H1 (cell line): ENCODE results near the gene G2E3.

Source experiments
- CBX8 ChIP-seq: fragments of 300-800, 300-1000 bp; sonication (generic); IDR thresholded peaks from 2 replicates; pipeline ENCODE4 v1.7.1; 2016; ENCODE audit warnings: low read depth, low read length, borderline replicate concordance
- JUN ChIP-seq: IDR thresholded peaks from 2 replicates; pipeline ENCODE4 v1.6.1; 2011; ENCODE audit warnings: low read depth, mild to moderate bottlenecking, improper control_type of control experiment, low read length
- RFX5 ChIP-seq: IDR thresholded peaks from 2 replicates; pipeline ENCODE4 v1.6.1; 2011; ENCODE audit warnings: low read depth, low read length, improper control_type of control experiment, borderline replicate concordance
- TF ChIP-seq, protein P1 (sequence below): IDR thresholded peaks from 2 replicates; pipeline ENCODE4 v1.6.1; 2012; ENCODE audit warnings: low read length, inconsistent platforms

DNA sequence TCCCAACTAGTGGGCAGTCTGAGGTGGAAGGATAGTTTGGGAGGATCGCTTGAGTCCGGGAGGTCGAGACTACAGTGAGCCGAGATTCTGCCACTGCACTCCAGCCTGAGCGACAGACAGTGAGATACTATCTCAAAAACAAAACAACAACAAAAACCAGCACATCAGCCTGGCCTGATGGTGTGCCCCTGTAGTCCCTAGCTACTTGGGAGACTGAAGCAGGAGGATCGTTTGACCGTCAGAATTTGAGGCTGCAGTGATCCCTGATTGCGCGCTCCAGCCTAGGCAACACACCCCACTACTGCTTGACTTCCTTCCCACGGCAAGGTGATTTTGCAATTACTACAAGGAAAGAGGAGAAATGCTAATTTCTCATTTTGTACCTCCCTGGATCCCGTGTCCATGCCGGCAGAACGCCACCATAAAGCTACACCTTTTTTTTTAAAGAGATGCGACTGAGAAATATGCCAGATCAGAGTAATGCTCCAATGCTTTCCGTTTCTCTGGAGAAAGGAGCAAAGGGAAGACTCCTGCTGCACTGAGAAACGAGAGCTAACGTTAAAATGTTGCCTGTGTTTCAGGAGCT is 62.5 kb downstream of the G2E3 start:
- TF ChIP-seq, protein P1, sequence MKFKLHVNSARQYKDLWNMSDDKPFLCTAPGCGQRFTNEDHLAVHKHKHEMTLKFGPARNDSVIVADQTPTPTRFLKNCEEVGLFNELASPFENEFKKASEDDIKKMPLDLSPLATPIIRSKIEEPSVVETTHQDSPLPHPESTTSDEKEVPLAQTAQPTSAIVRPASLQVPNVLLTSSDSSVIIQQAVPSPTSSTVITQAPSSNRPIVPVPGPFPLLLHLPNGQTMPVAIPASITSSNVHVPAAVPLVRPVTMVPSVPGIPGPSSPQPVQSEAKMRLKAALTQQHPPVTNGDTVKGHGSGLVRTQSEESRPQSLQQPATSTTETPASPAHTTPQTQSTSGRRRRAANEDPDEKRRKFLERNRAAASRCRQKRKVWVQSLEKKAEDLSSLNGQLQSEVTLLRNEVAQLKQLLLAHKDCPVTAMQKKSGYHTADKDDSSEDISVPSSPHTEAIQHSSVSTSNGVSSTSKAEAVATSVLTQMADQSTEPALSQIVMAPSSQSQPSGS: no peak
- TF ChIP-seq RFX5 (no peak), CBX8 (no peak), JUN (no peak)
